Measurements from ENCODE around the gene ROBO4. TPM values are rescaled to one million over a fixed set of nuclear protein-coding genes. Genes with fewer than 3 reads are reported as not detected.

ROBO4 gene
- total RNA-seq, 1 experiment from 2014 or later = not detected

- Histone ChIP-seq H3K27ac (ENCODE audit: low read depth, low read length) (no peak overlapping the region), H3K9me2 (ENCODE audit: insufficient read depth) (no peaks in the 10 kb centered on the region), H3K27me3 (ENCODE audit: insufficient read depth, low read length) (no peaks in the 10 kb centered on the region), H3K9me3 (ENCODE audit: control insufficient read depth in 1 of 2, insufficient read depth in 1 of 2, low read depth in 1 of 2, low read length in 2 of 2) (no peaks in the 10 kb centered on the region), H3K36me3 (ENCODE audit: control insufficient read depth in 1 of 2, insufficient read depth in 2 of 2, low read length in 2 of 2) (no peaks in the 10 kb centered on the region), H3K9ac (ENCODE audit: low read length) (no peak overlapping the region), H3K4me1 (ENCODE audit: control insufficient read depth in 1 of 2, insufficient read depth in 2 of 2, low read length in 2 of 2) (peaks cover 6 to 42% of the 10 kb centered on the region in 2 experiments), H3K4me2 (ENCODE audit: low read length) (peak overlapping the region; percentile 42), H3K79me2 (ENCODE audit: insufficient read depth, low read length) (no peaks in the 10 kb centered on the region), H2AFZ (ENCODE audit: low read depth, low read length, poor library complexity, severe bottlenecking) (peak overlapping the region; percentile 33), H3K4me3 (replicated peaks in 1 of 2; ENCODE audit: low read depth in 1 of 2, low read length in 2 of 2) (no peak overlapping the region; a peak in 1 of 4 replicates), H4K20me1 (ENCODE audit: insufficient read depth) (no peaks in the 10 kb centered on the region)
- ATAC-seq (peak; percentile 6; the same call in 1 of the 2 replicates), DNase-seq (ENCODE audit: low read depth, low spot score) (no peak)
- ChIA-PET POLR2A (interaction anchor here (0.6 to 1.9 kb wide), 3 partner anchors 22 to 141 kb away, joined by 3 to 19 read pairs (median 5); partner anchors contain the start of gene CCDC15), CTCF (interaction anchor here (2.6 kb wide), 1 partner anchor 23 kb away, joined by 15 read pairs; no protein-coding TSS in a partner anchor), RAD21 (ENCODE audit: low non-redundant PET in 1 of 2, low total read pairs in 2 of 2, uncharacterized antibody in 2 of 2, unreplicated experiment in 2 of 2) (no interaction called here)
- BruUV-seq (replicated peaks) = no TSS peak
- TF ChIP-seq SP1 (IDR thresholded peaks at IDR 0.05; ENCODE audit: low read depth) (no peak), POLR2AphosphoS5 (IDR thresholded peaks at IDR 0.05; ENCODE audit: low read depth, low read length) (peak; percentile 6; the same call in 1 of the 2 replicates)
- intact Hi-C loops (cut with micrococcal nuclease) = no loop called here
Observed at GRCh38 chr11:124898711-124899110, 1.0 kb upstream of the ROBO4 start.

DNA sequence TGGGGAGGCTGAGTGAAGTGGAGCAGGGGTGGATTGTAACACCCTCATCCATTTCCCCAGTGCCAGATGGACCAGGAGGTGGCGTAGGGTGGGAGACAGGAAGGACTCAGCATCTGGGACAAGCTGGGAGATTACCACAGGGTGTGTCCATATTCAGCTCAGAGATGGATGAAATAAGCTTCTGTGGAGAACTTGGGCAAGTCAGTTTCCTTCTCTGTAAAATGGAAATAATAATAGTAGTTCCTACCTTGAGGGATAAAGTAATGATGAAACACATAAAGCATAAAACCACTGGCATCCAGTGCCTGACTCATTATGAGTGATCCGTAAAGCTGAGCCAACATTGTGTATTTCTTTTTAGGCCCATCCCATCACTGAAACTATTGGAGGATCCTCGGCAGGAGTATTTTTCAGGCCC is 607 bp upstream of the ROBO4 start:
- H3K9me2 ChIP-seq (ENCODE audit: insufficient read depth) = no peaks in the 10 kb centered on the region
- H3K4me1 ChIP-seq (ENCODE audit: control insufficient read depth in 1 of 2, insufficient read depth in 2 of 2, low read length in 2 of 2) = peaks cover 6 to 42% of the 10 kb centered on the region in 2 experiments

More for the DNA sequence above, 607 bp upstream of the ROBO4 start:
- peak overlapping the region; percentile 33 for H2AFZ ChIP-seq (ENCODE audit: low read depth, low read length, poor library complexity, severe bottlenecking)
- no peaks in the 10 kb centered on the region for H3K9me3 ChIP-seq (ENCODE audit: control insufficient read depth in 1 of 2, insufficient read depth in 1 of 2, low read depth in 1 of 2, low read length in 2 of 2)
- intact Hi-C loops (cut with micrococcal nuclease) = no loop called here
- RAD21 ChIA-PET (ENCODE audit: low non-redundant PET in 1 of 2, low total read pairs in 2 of 2, uncharacterized antibody in 2 of 2, unreplicated experiment in 2 of 2) = no interaction called here
- no peak overlapping the region for H3K4me3 ChIP-seq (replicated peaks in 1 of 2; ENCODE audit: low read depth in 1 of 2, low read length in 2 of 2)
- no TSS peak for BruUV-seq (replicated peaks)
- H3K4me2 ChIP-seq (ENCODE audit: low read length) = peak overlapping the region; percentile 42
- TF ChIP-seq POLR2AphosphoS5 (IDR thresholded peaks at IDR 0.05; ENCODE audit: low read depth, low read length) (peak; percentile 43; the same call in 1 of the 2 replicates), FOSL1 (IDR thresholded peaks at IDR 0.05; ENCODE audit: low read depth) (peak; percentile 77), SP1 (IDR thresholded peaks at IDR 0.05; ENCODE audit: low read depth) (peak; percentile 44; the same call in 1 of the 2 replicates)
- TF ChIP-seq, protein P1, sequence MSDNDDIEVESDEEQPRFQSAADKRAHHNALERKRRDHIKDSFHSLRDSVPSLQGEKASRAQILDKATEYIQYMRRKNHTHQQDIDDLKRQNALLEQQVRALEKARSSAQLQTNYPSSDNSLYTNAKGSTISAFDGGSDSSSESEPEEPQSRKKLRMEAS (IDR thresholded peaks at IDR 0.05) = no peak
- CTCF ChIA-PET = interaction anchor here (2.6 kb wide), 1 partner anchor 22 kb away, joined by 15 read pairs; no protein-coding TSS in a partner anchor
- no peaks in the 10 kb centered on the region for H3K79me2 ChIP-seq (ENCODE audit: insufficient read depth, low read length)
- ATAC-seq = peak; percentile 39
- no peak overlapping the region for H3K9ac ChIP-seq (ENCODE audit: low read length)
- no peaks in the 10 kb centered on the region for H3K36me3 ChIP-seq (ENCODE audit: control insufficient read depth in 1 of 2, insufficient read depth in 2 of 2, low read length in 2 of 2)
- POLR2A ChIA-PET = interaction anchor here (0.6 to 1.9 kb wide), 3 partner anchors 22 to 141 kb away, joined by 3 to 19 read pairs (median 5); partner anchors contain the start of gene CCDC15
- DNase-seq (ENCODE audit: low read depth, low spot score) = peak; percentile 22
- no peaks in the 10 kb centered on the region for H3K27me3 ChIP-seq (ENCODE audit: insufficient read depth, low read length)
- H3K27ac ChIP-seq (ENCODE audit: low read depth, low read length) = no peak overlapping the region
- no peaks in the 10 kb centered on the region for H4K20me1 ChIP-seq (ENCODE audit: insufficient read depth)

All from HCT116 (cell line).